CD14-positive monocyte (primary cell): ENCODE measurements around the gene PERM1. TPM values are rescaled to one million over a fixed set of nuclear protein-coding genes. Genes with fewer than 3 reads are reported as not detected.

Experiments used
- DNase-seq, 3 donors: peaks; one replicate each; pipeline ENCODE4 v3.0.0-alpha.2; 2011 to 2022
- H2AFZ ChIP-seq: 2 replicates; pipeline ENCODE4 v1.6.0; 2012; ENCODE audit warnings: mild to moderate bottlenecking, low read depth, low read length, inconsistent platforms; ENCODE audit not compliant: insufficient read depth, poor library complexity, severe bottlenecking
- H3K27ac ChIP-seq, 2 donors: 1 replicate in 1 of 2; 2 replicates in 1 of 2; pipeline ENCODE4 v1.5.1; 2012 to 2013; ENCODE audit warnings: low read length in 2 of 2, control low read depth in 1 of 2, inconsistent platforms in 1 of 2, low read depth in 1 of 2, mild to moderate bottlenecking in 1 of 2
- H3K27me3 ChIP-seq, 2 donors: one replicate each; pipeline versions ENCODE4 v1.6.0 to v1.6.1; 2011 to 2013; ENCODE audit warnings: low read length in 2 of 2; ENCODE audit not compliant: control insufficient read depth in 2 of 2, insufficient read depth in 2 of 2
- H3K36me3 ChIP-seq, 2 donors: replicated peaks in 1 of 2; 1 replicate in 1 of 2; 2 replicates in 1 of 2; pipeline versions ENCODE4 v1.5.1 to v1.6.1; 2012 to 2013; ENCODE audit warnings: low read length in 2 of 2, control low read depth in 1 of 2, inconsistent platforms in 1 of 2, mild to moderate bottlenecking in 1 of 2; ENCODE audit not compliant: insufficient read depth in 2 of 2, control insufficient read depth in 1 of 2
- H3K4me1 ChIP-seq, 2 donors: 1 replicate in 1 of 2; 2 replicates in 1 of 2; pipeline versions ENCODE4 v1.5.1 to v1.6.1; 2012 to 2013; ENCODE audit warnings: low read length in 2 of 2, control low read depth in 1 of 2, inconsistent platforms in 1 of 2, mild to moderate bottlenecking in 1 of 2, moderate library complexity in 1 of 2; ENCODE audit not compliant: insufficient read depth in 2 of 2, control insufficient read depth in 1 of 2
- H3K4me2 ChIP-seq: replicated peaks from 2 replicates; pipeline ENCODE3; 2012; ENCODE audit warnings: low read length, moderate library complexity, mild to moderate bottlenecking; ENCODE audit not compliant: poor library complexity, severe bottlenecking; ENCODE audit errors: extremely low read depth
- H3K4me3 ChIP-seq, 3 experiments: fragments of 200-600 bp in 1 of 3; sonication (generic) in 1 of 3; replicated peaks in 1 of 3; 1 replicate in 2 of 3; 2 replicates in 1 of 3; pipeline ENCODE4 v1.5.1; 2011 to 2013; ENCODE audit warnings: low read length in 3 of 3, mild to moderate bottlenecking in 3 of 3, control low read depth in 2 of 3, low read depth in 2 of 3, inconsistent platforms in 1 of 3, moderate library complexity in 1 of 3
- H3K79me2 ChIP-seq: 2 replicates; pipeline ENCODE4 v1.6.0; 2012; ENCODE audit warnings: mild to moderate bottlenecking, control low read depth, inconsistent platforms, low read length, moderate library complexity; ENCODE audit not compliant: insufficient read depth
- H3K9ac ChIP-seq: 2 replicates; pipeline ENCODE4 v1.6.0; 2017; ENCODE audit warnings: low read length, mild to moderate bottlenecking; ENCODE audit not compliant: insufficient read depth, poor library complexity, severe bottlenecking
- H3K9me3 ChIP-seq, 2 donors: replicated peaks in 1 of 2; 1 replicate in 1 of 2; 2 replicates in 1 of 2; pipeline versions ENCODE4 v1.5.1 to v1.6.1; 2012 to 2013; ENCODE audit warnings: low read length in 2 of 2, control low read depth in 1 of 2; ENCODE audit not compliant: control insufficient read depth in 1 of 2, insufficient read depth in 1 of 2
- H4K20me1 ChIP-seq: 2 replicates; pipeline ENCODE4 v1.6.0; 2012; ENCODE audit warnings: mild to moderate bottlenecking, low read length, control low read depth, moderate library complexity; ENCODE audit not compliant: insufficient read depth
- H3K27ac Mint-ChIP-seq, 7 donors: one replicate each; pipeline ENCODE4 v1.8.0; 2020; ENCODE audit warnings: mild to moderate bottlenecking in 7 of 7, mixed read lengths in 7 of 7, moderate library complexity in 6 of 7, inconsistent platforms in 2 of 7
- H3K27me3 Mint-ChIP-seq, 3 donors: one replicate each; pipeline ENCODE4 v1.8.0; 2021 to 2022; ENCODE audit warnings: low read depth in 3 of 3, mild to moderate bottlenecking in 3 of 3, mixed read lengths in 3 of 3, moderate library complexity in 3 of 3, inconsistent platforms in 1 of 3
- H3K36me3 Mint-ChIP-seq, 2 donors: one replicate each; pipeline ENCODE4 v1.8.0; 2020; ENCODE audit warnings: mixed read lengths in 2 of 2, inconsistent platforms in 1 of 2, mild to moderate bottlenecking in 1 of 2
- H3K4me1 Mint-ChIP-seq: one replicate; pipeline ENCODE4 v1.8.0; 2020; ENCODE audit warnings: mild to moderate bottlenecking, mixed read lengths
- H3K4me3 Mint-ChIP-seq, 2 donors: one replicate each; pipeline ENCODE4 v1.8.0; 2020; ENCODE audit warnings: mild to moderate bottlenecking in 2 of 2, mixed read lengths in 2 of 2, moderate library complexity in 1 of 2
- H3K9me3 Mint-ChIP-seq, 7 donors: one replicate each; pipeline ENCODE4 v1.8.0; 2020 to 2022; ENCODE audit warnings: mixed read lengths in 7 of 7, mild to moderate bottlenecking in 6 of 7, moderate library complexity in 6 of 7, inconsistent platforms in 2 of 7
- CTCF ChIP-seq: fragments of 200-600 bp; IDR thresholded peaks from one replicate; pipeline ENCODE4 v1.8.0; 2022; ENCODE audit warnings: antibody characterized with exemption, mild to moderate bottlenecking
- WGBS: methylation state at CpG from one replicate; pipeline ENCODE4 v1.1.5; 2013; ENCODE audit warnings: missing lambda C conversion rate; ENCODE audit not compliant: insufficient coverage; 5-methylcytosine and 5-hydroxymethylcytosine counted together
- intact Hi-C, 2 donors: fragments of 100-400 bp; cut with micrococcal nuclease; formaldehyde crosslinking; loops; one replicate each; pipeline versions ENCODE4 v1.15.0 to v1.15.1; 2023
- polyA plus RNA-seq, 3 donors: library from polyadenylated mRNA; depleted of rRNA in 1 of 3; unstranded in 2 of 3; stranded (reverse) in 1 of 3; fragments of 300-500 nt in 2 of 3; fragments of >200 nt in 1 of 3; fragmentation: Illumina TruSeq in 2 of 3; gene quantifications; 1 replicate in 2 of 3; 2 replicates in 1 of 3; pipeline ENCODE4 v1.2.3, GENCODE V29; 2012 to 2021

The PERM1 gene
- polyA plus RNA-seq, 3 donors, result not detected

GRCh38 chr1:943545-944340, 38.1 kb downstream of the PERM1 start:
- Histone ChIP-seq H3K27ac (no peak overlapping the region), H3K9ac (no peak overlapping the region)
- H3K4me3 Mint-ChIP-seq, result peak overlapping the region in 1 of 2 donors; percentile 59

More at GRCh38 chr1:943545-944340, 38.1 kb downstream of the PERM1 start:
- no peak for DNase-seq
- Mint-ChIP-seq H3K36me3 (peaks cover 43 to 53% of the 10 kb centered on the region in 2 donors), H3K9me3 (peaks cover 0 to 17% (median 3%) of the 10 kb centered on the region in 7 donors), H3K27ac (no peak overlapping the region), H3K27me3 (peaks cover 37 to 55% (median 42%) of the 10 kb centered on the region in 3 donors), H3K4me1 (peaks cover 7% of the 10 kb centered on the region)
- WGBS, result 89% methylated on average over 21 of the region's 27 CpGs
- Histone ChIP-seq H3K4me1 (peaks cover 4 to 30% of the 10 kb centered on the region in 2 donors), H2AFZ (no peak overlapping the region), H4K20me1 (peaks cover 14% of the 10 kb centered on the region), H3K79me2 (no peaks in the 10 kb centered on the region), H3K4me2 (no peak overlapping the region), H3K27me3 (peaks cover 23 to 42% of the 10 kb centered on the region in 2 donors), H3K36me3 (peaks cover 42 to 44% of the 10 kb centered on the region in 2 donors), H3K4me3 (no peak overlapping the region), H3K9me3 (peaks cover 0 to 9% of the 10 kb centered on the region in 2 donors)
- intact Hi-C loops, result loop anchor here in 1 of 2 donors (5.0 kb wide), 1 partner anchor 51 kb away; no protein-coding TSS in a partner anchor
- no peak for TF ChIP-seq CTCF
